Measurements from ENCODE around the gene LTBP3. TPM values are rescaled to one million over a fixed set of nuclear protein-coding genes. Genes with fewer than 3 reads are reported as not detected.
A peak's percentile ranks its signal among the peaks of the same experiment; 100 is the strongest.

LTBP3 gene
- total RNA-seq, 2 experiments from 2014 or later: 57.8 to 72.7 TPM

DNA sequence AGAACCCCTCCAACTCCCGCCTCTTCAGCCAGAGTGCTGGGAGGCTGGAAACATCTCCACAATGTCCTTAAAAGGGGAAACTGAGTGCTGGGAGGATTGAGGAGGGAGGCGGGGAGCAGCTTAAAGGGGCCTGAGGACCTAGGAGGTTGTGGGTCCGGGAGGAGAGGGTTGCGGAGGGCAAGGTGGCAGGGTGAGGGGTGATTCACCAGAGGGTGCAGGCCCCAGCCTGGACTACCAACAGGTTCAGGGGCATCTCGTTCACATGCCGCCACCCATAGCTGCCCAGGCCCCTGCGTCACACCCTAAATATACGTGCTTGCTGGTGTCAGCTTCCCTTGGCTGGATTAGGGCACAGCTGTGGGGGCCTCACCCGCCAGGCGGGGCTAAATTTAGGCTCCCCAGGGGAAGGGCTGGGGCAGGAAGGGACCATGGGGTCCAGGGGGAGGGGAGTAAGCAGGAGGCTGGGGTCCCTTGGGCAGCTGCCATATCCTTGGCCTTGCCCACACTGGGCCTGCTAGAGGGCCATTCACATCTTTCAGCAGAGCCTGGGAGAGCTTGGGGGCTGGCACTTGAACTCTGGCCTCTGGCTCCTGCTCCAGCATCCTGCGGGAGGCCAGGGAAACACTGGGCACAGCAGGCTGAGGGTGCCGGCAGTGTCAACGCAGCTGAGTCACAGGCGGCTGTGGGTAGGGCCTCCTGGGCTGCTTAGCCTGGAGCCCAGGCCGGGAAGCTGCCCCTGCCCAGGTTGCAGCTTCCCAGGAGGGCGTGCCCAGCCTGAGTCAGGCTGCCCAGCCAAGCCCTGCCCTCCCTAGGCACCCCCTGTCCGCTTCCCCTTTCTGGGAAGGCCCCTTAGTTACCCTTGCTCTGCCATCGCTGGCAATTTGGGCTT, 19.0 kb upstream of the LTBP3 start:
- POLR2A ChIA-PET: interaction anchor here (0.5 to 1.0 kb wide), 4 partner anchors 11 to 86 kb away, joined by 3 read pairs; partner anchors contain the start of gene RELA
- no peaks in the 10 kb centered on the region for H3K27me3 Mint-ChIP-seq
- peaks cover 37% of the 10 kb centered on the region for H3K4me1 Mint-ChIP-seq
- intact Hi-C loops (cut with DNase I, micrococcal nuclease): loop anchor here in 1 of 2 experiments (5.0 kb wide), 1 partner anchor 85 kb away; the partner anchor contains the start of gene RELA
- peaks cover 46% of the 10 kb centered on the region for H3K36me3 Mint-ChIP-seq (ENCODE audit: low read depth)
- H3K27ac Mint-ChIP-seq: peak overlapping the region; percentile 77
- peak overlapping the region; percentile 90 for H3K4me3 Mint-ChIP-seq
- ATAC-seq: peak; percentile 21
- CTCF ChIA-PET: interaction anchor here (0.6 to 3.6 kb wide), 7 partner anchors 10 to 215 kb away, joined by 3 to 56 read pairs (median 5); no protein-coding TSS in a partner anchor
- peak; percentile 73 for DNase-seq
- no peaks in the 10 kb centered on the region for H3K9me3 Mint-ChIP-seq (ENCODE audit: low read depth)

- intact Hi-C loops (cut with DNase I, micrococcal nuclease): loop anchor here in 1 of 2 experiments (5.0 kb wide), 1 partner anchor 86 kb away; the partner anchor contains the start of gene RELA
- Mint-ChIP-seq H3K27me3 (no peaks in the 10 kb centered on the region), H3K4me1 (peaks cover 44% of the 10 kb centered on the region), H3K9me3 (ENCODE audit: low read depth) (no peaks in the 10 kb centered on the region), H3K4me3 (peak overlapping the region; percentile 90), H3K27ac (peak overlapping the region; percentile 77), H3K36me3 (ENCODE audit: low read depth) (peaks cover 46% of the 10 kb centered on the region)
- ATAC-seq: no peak
- CTCF ChIA-PET: interaction anchor here (0.6 to 3.6 kb wide), 9 partner anchors 11 to 245 kb away, joined by 3 to 56 read pairs (median 4); no protein-coding TSS in a partner anchor
- POLR2A ChIA-PET: interaction anchor here (0.5 to 1.4 kb wide), 3 partner anchors 27 to 154 kb away, joined by 3 to 5 read pairs (median 5); partner anchors contain the start of genes NEAT1 and RELA
- peak; percentile 54 for DNase-seq
Measured at GRCh38 chr11:65576232-65576866, 18.2 kb upstream of the LTBP3 start.

- intact Hi-C loops (cut with DNase I, micrococcal nuclease): loop anchor here (1.0 to 5.0 kb wide), 10 partner anchors 13 to 713 kb away; partner anchors contain the start of genes C11orf68 (in 1 of the 2), CCDC85B (in 1 of the 2), DRAP1 (in 1 of the 2) and MAP3K11 (in 1 of the 2)
- ChIA-PET POLR2A (interaction anchor here (0.5 to 1.5 kb wide), 5 partner anchors 26 to 153 kb away, joined by 3 to 7 read pairs (median 5); partner anchors contain the start of genes MALAT1, NEAT1 and PCNX3), CTCF (interaction anchor here (0.6 to 3.6 kb wide), 13 partner anchors 10 to 313 kb away, joined by 3 to 56 read pairs (median 4); partner anchors contain the start of gene FIBP)
- DNase-seq (peak; percentile 85), ATAC-seq (peak; percentile 28)
- Mint-ChIP-seq H3K36me3 (ENCODE audit: low read depth) (peaks cover 43% of the 10 kb centered on the region), H3K4me3 (peak within 1 kb of the TSS; percentile 90), H3K27ac (peak within 1 kb of the TSS; percentile 95), H3K9me3 (ENCODE audit: low read depth) (no peaks in the 10 kb centered on the region), H3K4me1 (peaks cover 49% of the 10 kb centered on the region), H3K27me3 (no peaks in the 10 kb centered on the region)
Measured at GRCh38 chr11:65575568-65576231, 17.5 kb upstream of the LTBP3 start, which contains the start of gene EHBP1L1. Gene EHBP1L1, plus strand, starts transcription at chr11:65576053. Its CDS starts 250 bp downstream, at chr11:65576303.

- H3K36me3 Mint-ChIP-seq (ENCODE audit: low read depth): peaks cover 42% of the 10 kb centered on the region
- H3K27me3 Mint-ChIP-seq: no peaks in the 10 kb centered on the region
- DNase-seq (no peak), ATAC-seq (peak; percentile 3)
- POLR2A ChIA-PET: interaction anchor here (1.0 to 1.5 kb wide), 4 partner anchors 40 to 153 kb away, joined by 3 to 7 read pairs (median 5); partner anchors contain the start of genes MALAT1, NEAT1 and PCNX3
- H3K4me1 Mint-ChIP-seq: peaks cover 49% of the 10 kb centered on the region
- peak overlapping the region; percentile 90 for H3K4me3 Mint-ChIP-seq
- H3K9me3 Mint-ChIP-seq (ENCODE audit: low read depth): no peaks in the 10 kb centered on the region
- peak overlapping the region; percentile 95 for H3K27ac Mint-ChIP-seq
- intact Hi-C loops (cut with DNase I, micrococcal nuclease): loop anchor here (1.0 to 5.0 kb wide), 28 partner anchors 13 to 798 kb away; partner anchors contain the start of genes ATG2A (in 1 of the 2), BANF1 (in 1 of the 2), C11orf68 (in 1 of the 2) and CCDC85B (in 1 of the 2)
- CTCF ChIA-PET: interaction anchor here (1.0 to 3.6 kb wide), 8 partner anchors 9 to 314 kb away, joined by 3 to 56 read pairs (median 4); partner anchors contain the start of gene FIBP
Measured at GRCh38 chr11:65574811-65575567, 16.8 kb upstream of the LTBP3 start.

- no peaks in the 10 kb centered on the region for H3K9me3 Mint-ChIP-seq (ENCODE audit: low read depth)
- ChIA-PET CTCF (interaction anchor here (0.6 to 4.6 kb wide), 8 partner anchors 8 to 315 kb away, joined by 3 to 56 read pairs (median 4); partner anchors contain the start of gene FIBP), POLR2A (interaction anchor here (1.5 kb wide), 1 partner anchor 41 kb away, joined by 5 read pairs; the partner anchor contains the start of gene PCNX3)
- peak; percentile 96 for DNase-seq
- H3K27me3 Mint-ChIP-seq: no peaks in the 10 kb centered on the region
- H3K36me3 Mint-ChIP-seq (ENCODE audit: low read depth): peaks cover 35% of the 10 kb centered on the region
- H3K4me3 Mint-ChIP-seq: peak overlapping the region; percentile 90
- H3K4me1 Mint-ChIP-seq: peaks cover 49% of the 10 kb centered on the region
- ATAC-seq: peak; percentile 34
- peak overlapping the region; percentile 95 for H3K27ac Mint-ChIP-seq
- intact Hi-C loops (cut with DNase I, micrococcal nuclease): loop anchor here (1.0 to 5.0 kb wide), 26 partner anchors 14 to 797 kb away; partner anchors contain the start of genes ATG2A (in 1 of the 2), BANF1 (in 1 of the 2), C11orf68 (in 1 of the 2) and CCDC85B (in 1 of the 2)
Measured at GRCh38 chr11:65574109-65574810, 16.1 kb upstream of the LTBP3 start.

DNA sequence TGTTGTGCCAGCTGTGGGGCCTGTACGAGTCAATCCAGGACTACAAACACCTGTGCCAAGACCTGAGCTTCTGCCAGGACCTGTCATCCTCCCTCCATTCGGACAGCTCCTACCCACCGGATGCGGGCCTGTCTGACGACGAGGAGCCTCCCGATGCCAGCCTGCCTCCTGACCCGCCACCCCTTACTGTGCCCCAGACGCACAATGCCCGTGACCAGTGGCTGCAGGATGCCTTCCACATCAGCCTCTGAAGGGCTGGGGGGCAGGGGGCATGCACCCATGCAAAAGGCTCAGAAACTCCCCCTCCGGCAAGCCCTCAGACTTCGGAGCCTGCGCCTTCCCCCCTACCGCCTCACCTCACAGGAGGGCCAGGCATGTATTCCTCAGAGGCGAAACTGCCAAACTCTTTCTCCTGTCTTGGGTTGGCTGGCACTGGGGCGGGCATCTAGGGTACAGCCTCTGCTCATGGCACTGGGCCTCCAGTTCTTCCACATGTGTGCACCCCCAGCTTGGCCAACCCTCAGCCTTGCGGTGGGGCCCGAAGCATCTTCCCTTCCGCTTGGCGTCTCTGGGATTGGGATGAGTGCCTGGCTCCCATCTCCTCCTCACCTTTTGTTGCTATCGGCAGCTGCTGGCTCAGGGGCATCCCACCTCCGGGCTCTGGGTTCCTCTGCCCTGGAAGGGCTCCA, 15.4 kb upstream of the LTBP3 start:
- DNase-seq (peak; percentile 55), ATAC-seq (no peak)
- Mint-ChIP-seq H3K27ac (peak overlapping the region; percentile 83), H3K9me3 (ENCODE audit: low read depth) (no peaks in the 10 kb centered on the region), H3K36me3 (ENCODE audit: low read depth) (peaks cover 37% of the 10 kb centered on the region), H3K4me1 (peaks cover 52% of the 10 kb centered on the region), H3K4me3 (peak overlapping the region; percentile 90), H3K27me3 (no peaks in the 10 kb centered on the region)
- intact Hi-C loops (cut with DNase I, micrococcal nuclease): loop anchor here (1.0 to 5.0 kb wide), 26 partner anchors 15 to 796 kb away; partner anchors contain the start of genes ATG2A (in 1 of the 2), BANF1 (in 1 of the 2), C11orf68 (in 1 of the 2) and CCDC85B (in 1 of the 2)
- ChIA-PET CTCF (interaction anchor here (0.6 to 4.6 kb wide), 12 partner anchors 9 to 696 kb away, joined by 3 to 42 read pairs (median 4); partner anchors contain the start of gene PCNX3), POLR2A (interaction anchor here (1.5 to 1.8 kb wide), 2 partner anchors 33 to 74 kb away, joined by 6 to 9 read pairs; partner anchors contain the start of gene MALAT1)

DNA sequence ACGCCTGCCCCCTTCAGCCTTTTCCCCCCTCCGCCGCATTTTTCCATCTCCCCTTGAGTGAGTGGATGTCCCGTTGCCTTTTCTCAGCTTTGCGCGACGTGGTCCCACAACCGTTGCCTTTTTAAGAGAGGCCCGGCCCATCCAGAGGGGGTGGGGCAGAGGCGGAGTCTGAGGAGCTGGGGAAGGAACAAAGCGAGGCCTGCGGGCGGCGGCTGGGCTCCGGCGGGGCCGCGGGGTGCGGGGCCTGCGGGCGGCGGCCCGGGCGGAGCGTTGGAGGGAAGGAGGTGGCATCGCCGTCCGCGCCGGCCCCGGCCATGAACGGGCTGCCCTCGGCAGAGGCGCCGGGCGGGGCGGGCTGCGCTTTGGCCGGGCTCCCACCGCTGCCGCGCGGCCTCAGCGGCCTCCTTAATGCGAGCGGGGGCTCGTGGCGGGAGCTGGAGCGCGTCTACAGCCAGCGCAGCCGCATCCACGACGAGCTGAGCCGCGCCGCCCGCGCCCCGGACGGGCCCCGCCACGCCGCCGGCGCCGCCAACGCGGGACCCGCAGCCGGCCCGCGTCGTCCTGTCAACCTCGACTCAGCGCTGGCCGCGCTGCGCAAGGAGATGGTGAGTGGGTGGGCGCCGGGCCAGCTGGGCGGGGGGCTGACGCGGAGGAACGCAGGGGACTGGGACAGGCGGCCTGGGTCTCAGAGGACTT, 14.3 kb upstream of the LTBP3 start, which contains the start of gene FAM89B:
TSS of gene FAM89B (plus strand) at position 183 of the 696 bp plus-strand sequence. CDS start at position 315, 132 bp downstream.
- CTCF ChIA-PET: interaction anchor here (0.5 to 4.6 kb wide), 14 partner anchors 10 to 1327 kb away, joined by 3 to 42 read pairs (median 4); partner anchors contain the start of gene PCNX3
- Mint-ChIP-seq H3K4me1 (peaks cover 48% of the 10 kb centered on the region), H3K4me3 (peak within 1 kb of the TSS; percentile 97), H3K9me3 (ENCODE audit: low read depth) (no peaks in the 10 kb centered on the region), H3K27me3 (no peaks in the 10 kb centered on the region), H3K27ac (peak within 1 kb of the TSS; percentile 89), H3K36me3 (ENCODE audit: low read depth) (peaks cover 37% of the 10 kb centered on the region)
- DNase-seq (peak; percentile 94), ATAC-seq (peak; percentile 7)
- intact Hi-C loops (cut with DNase I, micrococcal nuclease): loop anchor here (1.0 to 5.0 kb wide), 8 partner anchors 140 to 795 kb away; partner anchors contain the start of genes ATG2A (in 1 of the 2), CFL1 (in 1 of the 2), EHD1 (in 1 of the 2) and KAT5 (in 1 of the 2)
- POLR2A ChIA-PET: interaction anchor here (0.7 to 1.9 kb wide), 8 partner anchors 15 to 762 kb away, joined by 3 to 9 read pairs (median 3); partner anchors contain the start of gene MALAT1

DNA sequence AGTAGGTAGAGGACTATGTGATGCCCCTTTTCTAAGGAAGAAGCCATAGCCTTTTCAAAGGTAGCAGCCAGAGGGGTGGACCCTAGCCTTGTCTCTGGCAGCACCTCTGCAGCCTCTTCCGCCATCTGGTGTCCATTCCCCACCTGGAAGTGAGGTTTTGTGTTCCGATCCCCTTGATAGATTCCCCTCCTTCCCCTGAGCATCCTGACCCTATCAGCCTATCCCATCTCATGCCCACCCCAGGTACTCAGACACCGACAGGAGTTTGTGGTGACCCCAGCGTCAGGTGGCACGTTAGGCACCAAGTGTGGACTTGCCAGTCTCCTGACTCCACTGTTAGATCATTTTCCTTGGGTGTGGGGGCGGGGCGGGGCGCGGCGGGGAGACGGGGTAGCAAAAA, 13.8 kb upstream of the LTBP3 start:
- CTCF ChIA-PET: interaction anchor here (0.7 to 4.6 kb wide), 14 partner anchors 9 to 440 kb away, joined by 3 to 42 read pairs (median 4); partner anchors contain the start of gene PCNX3
- H3K27me3 Mint-ChIP-seq: no peaks in the 10 kb centered on the region
- H3K4me1 Mint-ChIP-seq: peaks cover 50% of the 10 kb centered on the region
- POLR2A ChIA-PET: interaction anchor here (0.7 to 1.9 kb wide), 8 partner anchors 21 to 761 kb away, joined by 3 to 9 read pairs (median 3); partner anchors contain the start of gene MALAT1
- DNase-seq (no peak), ATAC-seq (no peak)
- intact Hi-C loops (cut with DNase I, micrococcal nuclease): loop anchor here (1.0 to 5.0 kb wide), 9 partner anchors 17 to 795 kb away; partner anchors contain the start of genes ATG2A (in 1 of the 2), CFL1 (in 1 of the 2), EHD1 (in 1 of the 2) and KAT5 (in 1 of the 2)
- peak overlapping the region; percentile 97 for H3K4me3 Mint-ChIP-seq
- no peaks in the 10 kb centered on the region for H3K9me3 Mint-ChIP-seq (ENCODE audit: low read depth)
- peak overlapping the region; percentile 89 for H3K27ac Mint-ChIP-seq
- H3K36me3 Mint-ChIP-seq (ENCODE audit: low read depth): peaks cover 37% of the 10 kb centered on the region
